Colonic mucosa (tissue), 4 donors: ENCODE measurements around the gene LMAN1. TPM values are rescaled to one million over a fixed set of nuclear protein-coding genes. Genes with fewer than 3 reads are reported as not detected.

Experiments
- DNase-seq: peaks from one replicate; pipeline ENCODE4 v3.0.0-alpha.2; 2020
- H3K27ac ChIP-seq: fragments of 200-600 bp; one replicate; pipeline ENCODE4 v1.8.0; 2021
- H3K27me3 ChIP-seq: fragments of 200-600 bp; one replicate; pipeline ENCODE4 v1.8.0; 2021
- H3K36me3 ChIP-seq: fragments of 200-600 bp; one replicate; pipeline ENCODE4 v1.8.0; 2021
- H3K4me1 ChIP-seq: fragments of 200-600 bp; one replicate; pipeline ENCODE4 v1.8.0; 2021; ENCODE audit warnings: mild to moderate bottlenecking
- H3K4me3 ChIP-seq: fragments of 200-600 bp; one replicate; pipeline ENCODE4 v1.8.0; 2021
- H3K9ac ChIP-seq, 2 donors: one replicate each; pipeline ENCODE4 v1.7.0; 2013; ENCODE audit warnings: control low read depth in 2 of 2, low read depth in 2 of 2, low read length in 2 of 2
- H3K9me3 ChIP-seq: fragments of 200-600 bp; one replicate; pipeline ENCODE4 v1.8.0; 2021
- intact Hi-C: fragments of 100-400 bp; cut with DNase I; formaldehyde crosslinking; loops from one replicate; pipeline ENCODE4 v1.14.1; 2022
- total RNA-seq, 2 donors: library from RNA; stranded (reverse); fragmentation: NEBNext Ultra II Directional in 1 of 2; extraction: Animal tissue kit (Norgen Biotek cat#: 25700) in 1 of 2; gene quantifications; one replicate each; pipeline ENCODE4 v1.2.1, GENCODE V29; 2021
- TF ChIP-seq, protein P1 (sequence below): fragments of 200-600 bp; IDR thresholded peaks from one replicate; pipeline ENCODE4 v1.8.0; 2022; ENCODE audit warnings: antibody characterized with exemption, mild to moderate bottlenecking
- donor health status: healthy.
- donor health status: DM: no; HTN: no; CAD: no.
- donor health status: DM: no; HTN: no; CAD: no.

The LMAN1 gene
- total RNA-seq, 2 donors from 2014 or later, result 60.2 to 67.6 TPM

DNA sequence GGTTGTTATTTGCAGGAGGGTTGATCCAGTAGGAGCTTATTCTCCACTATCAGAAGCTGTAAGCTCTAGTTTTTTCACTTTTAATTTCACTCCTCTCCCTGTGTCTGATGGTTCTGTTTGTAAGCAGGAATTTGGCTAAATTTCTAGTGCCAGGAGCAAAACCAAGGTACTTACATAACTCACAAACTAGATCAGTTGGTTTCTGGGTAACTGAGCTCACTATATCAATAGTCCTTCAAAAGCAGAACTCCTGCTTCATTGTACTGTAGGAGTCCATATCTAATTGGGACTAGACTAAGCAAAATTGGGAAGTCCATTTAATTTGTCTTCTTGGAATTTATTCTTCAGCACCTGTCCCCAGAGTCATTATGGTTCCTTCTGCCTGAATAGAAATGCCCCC is 65.7 kb downstream of the LMAN1 start:
- Histone ChIP-seq H3K9me3 (no peaks in the 10 kb centered on the region), H3K36me3 (no peaks in the 10 kb centered on the region), H3K9ac (no peak overlapping the region), H3K27me3 (peaks cover 4% of the 10 kb centered on the region), H3K4me1 (no peaks in the 10 kb centered on the region), H3K27ac (no peak overlapping the region), H3K4me3 (no peak overlapping the region)
- TF ChIP-seq, protein P1, sequence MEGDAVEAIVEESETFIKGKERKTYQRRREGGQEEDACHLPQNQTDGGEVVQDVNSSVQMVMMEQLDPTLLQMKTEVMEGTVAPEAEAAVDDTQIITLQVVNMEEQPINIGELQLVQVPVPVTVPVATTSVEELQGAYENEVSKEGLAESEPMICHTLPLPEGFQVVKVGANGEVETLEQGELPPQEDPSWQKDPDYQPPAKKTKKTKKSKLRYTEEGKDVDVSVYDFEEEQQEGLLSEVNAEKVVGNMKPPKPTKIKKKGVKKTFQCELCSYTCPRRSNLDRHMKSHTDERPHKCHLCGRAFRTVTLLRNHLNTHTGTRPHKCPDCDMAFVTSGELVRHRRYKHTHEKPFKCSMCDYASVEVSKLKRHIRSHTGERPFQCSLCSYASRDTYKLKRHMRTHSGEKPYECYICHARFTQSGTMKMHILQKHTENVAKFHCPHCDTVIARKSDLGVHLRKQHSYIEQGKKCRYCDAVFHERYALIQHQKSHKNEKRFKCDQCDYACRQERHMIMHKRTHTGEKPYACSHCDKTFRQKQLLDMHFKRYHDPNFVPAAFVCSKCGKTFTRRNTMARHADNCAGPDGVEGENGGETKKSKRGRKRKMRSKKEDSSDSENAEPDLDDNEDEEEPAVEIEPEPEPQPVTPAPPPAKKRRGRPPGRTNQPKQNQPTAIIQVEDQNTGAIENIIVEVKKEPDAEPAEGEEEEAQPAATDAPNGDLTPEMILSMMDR, result no peak
- DNase-seq, result no peak
- intact Hi-C loops, result no loop called here

DNA sequence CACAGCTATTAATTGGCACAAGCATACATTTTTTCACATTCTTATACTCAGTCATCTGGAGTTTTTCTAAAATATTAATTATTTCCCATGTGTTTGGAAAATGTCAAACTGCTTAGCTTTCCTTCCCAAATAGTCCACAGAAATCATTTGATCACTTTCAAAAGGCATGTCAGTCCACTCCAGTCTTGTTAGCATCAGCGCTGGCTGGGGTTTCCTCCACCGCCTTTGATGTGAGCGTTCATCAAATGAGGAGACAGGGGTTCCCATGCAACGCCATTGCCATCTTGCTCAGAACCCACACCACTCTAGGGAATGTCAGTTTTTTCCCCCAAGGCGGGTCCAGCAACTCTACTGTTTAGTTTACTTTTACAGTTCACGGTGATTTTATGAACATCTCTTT is 72.7 kb downstream of the LMAN1 start:
- Histone ChIP-seq H3K4me3 (no peak overlapping the region), H3K9me3 (no peaks in the 10 kb centered on the region), H3K36me3 (no peaks in the 10 kb centered on the region), H3K4me1 (no peaks in the 10 kb centered on the region), H3K27me3 (peaks cover 3% of the 10 kb centered on the region), H3K9ac (no peak overlapping the region), H3K27ac (no peak overlapping the region)
- no peak for DNase-seq
- TF ChIP-seq, protein P1, result no peak
- intact Hi-C loops, result no loop called here

DNA sequence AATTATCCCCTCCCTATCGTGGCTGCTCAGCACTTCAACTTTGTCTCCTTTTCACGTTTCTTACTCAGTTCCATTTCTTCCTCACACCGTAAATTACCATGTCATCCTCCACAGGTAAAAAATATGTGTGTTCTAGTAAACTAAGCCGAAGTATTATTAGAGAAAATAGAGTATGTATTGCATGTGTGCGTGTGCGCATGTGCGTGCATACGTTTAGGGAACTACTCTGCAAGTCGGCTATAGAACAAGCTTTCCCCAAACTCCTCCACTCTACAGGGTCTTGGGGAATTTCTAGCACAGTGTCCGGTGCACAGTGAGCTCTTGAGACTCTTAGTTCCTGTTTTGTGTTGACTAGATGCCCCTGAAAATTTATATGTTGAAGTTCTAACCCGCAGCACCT is 76.7 kb downstream of the LMAN1 start:
- TF ChIP-seq, protein P1, result no peak
- Histone ChIP-seq H3K9ac (no peak overlapping the region), H3K27me3 (peaks cover 3% of the 10 kb centered on the region), H3K4me3 (no peak overlapping the region), H3K9me3 (no peaks in the 10 kb centered on the region), H3K27ac (no peak overlapping the region), H3K36me3 (no peaks in the 10 kb centered on the region), H3K4me1 (no peaks in the 10 kb centered on the region)
- intact Hi-C loops, result no loop called here
- DNase-seq, result no peak

DNA sequence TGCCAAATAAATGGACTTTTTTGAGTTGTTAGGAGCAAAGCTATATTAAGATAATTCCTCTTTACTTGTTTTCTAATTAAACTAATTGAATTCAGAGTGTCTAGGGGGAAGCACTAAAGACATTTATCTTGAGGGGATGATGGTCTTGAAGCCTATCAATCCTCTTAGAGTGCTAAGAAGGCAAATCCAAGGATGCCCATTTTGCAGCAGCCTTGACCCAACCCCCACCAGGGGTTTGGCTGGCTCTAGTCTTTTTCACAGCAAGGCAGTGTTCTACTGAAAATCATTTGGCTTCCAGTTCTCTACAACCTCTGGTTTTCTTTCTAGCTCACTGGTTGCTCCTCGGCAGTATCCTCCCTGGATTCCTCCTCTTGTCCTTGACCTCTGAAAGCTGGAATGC is 79.3 kb downstream of the LMAN1 start:
- Histone ChIP-seq H3K27me3 (peaks cover 15% of the 10 kb centered on the region), H3K4me1 (no peaks in the 10 kb centered on the region), H3K4me3 (no peak overlapping the region), H3K9me3 (no peaks in the 10 kb centered on the region), H3K36me3 (no peaks in the 10 kb centered on the region), H3K9ac (no peak overlapping the region), H3K27ac (no peak overlapping the region)
- TF ChIP-seq, protein P1, result no peak
- intact Hi-C loops, result no loop called here
- DNase-seq, result no peak

DNA sequence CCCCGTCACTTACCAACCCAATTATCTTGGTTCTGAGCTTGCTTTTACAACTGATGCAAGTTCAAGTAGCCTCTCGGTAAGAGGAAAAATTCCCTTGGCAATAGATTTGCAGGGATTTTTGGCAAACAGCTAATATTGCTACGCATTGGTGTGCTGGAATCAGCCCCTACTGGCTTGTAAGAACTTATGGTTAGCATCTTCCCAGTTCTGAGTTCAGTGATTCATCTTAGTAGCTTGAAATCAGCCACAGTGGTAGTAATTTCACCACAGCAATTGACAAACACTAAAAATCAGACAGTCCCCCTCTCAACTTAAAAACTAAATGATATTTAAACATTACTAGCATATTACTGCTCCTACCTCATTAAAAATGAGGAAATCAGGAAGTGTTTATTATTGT is 79.9 kb downstream of the LMAN1 start:
- H3K9ac ChIP-seq, result no peak overlapping the region
- TF ChIP-seq, protein P1, result no peak
- H3K36me3 ChIP-seq, result no peaks in the 10 kb centered on the region
- DNase-seq, result no peak
- no peaks in the 10 kb centered on the region for H3K9me3 ChIP-seq
- H3K27ac ChIP-seq, result no peak overlapping the region
- no peak overlapping the region for H3K4me3 ChIP-seq
- no peaks in the 10 kb centered on the region for H3K4me1 ChIP-seq
- H3K27me3 ChIP-seq, result peaks cover 21% of the 10 kb centered on the region
- intact Hi-C loops, result no loop called here

DNA sequence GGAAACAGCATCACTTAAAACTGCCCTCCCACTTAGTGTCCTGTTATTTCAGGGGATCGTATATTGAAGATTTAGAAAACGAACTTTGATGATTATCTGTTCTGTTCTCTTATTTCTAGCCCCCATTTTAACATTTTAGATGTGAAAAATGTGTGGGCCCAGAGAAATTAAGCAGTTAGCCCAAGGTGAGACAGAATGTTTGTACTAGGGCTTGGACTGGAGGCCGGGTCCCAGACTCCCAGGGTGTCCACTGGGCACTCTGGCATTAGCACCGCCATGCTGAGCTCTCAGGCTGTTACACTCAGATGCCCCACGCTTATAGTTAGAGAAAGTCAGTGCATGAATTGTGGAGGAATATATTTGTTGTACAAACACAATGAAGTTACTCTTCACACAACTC is 80.3 kb downstream of the LMAN1 start:
- no peaks in the 10 kb centered on the region for H3K9me3 ChIP-seq
- H3K4me3 ChIP-seq, result no peak overlapping the region
- H3K27me3 ChIP-seq, result peaks cover 23% of the 10 kb centered on the region
- no peak overlapping the region for H3K27ac ChIP-seq
- intact Hi-C loops, result no loop called here
- no peak overlapping the region for H3K9ac ChIP-seq
- H3K4me1 ChIP-seq, result no peaks in the 10 kb centered on the region
- TF ChIP-seq, protein P1, result no peak
- H3K36me3 ChIP-seq, result no peaks in the 10 kb centered on the region
- no peak for DNase-seq
